ENCODE data around the gene RHEX. TPM values are rescaled to one million over a fixed set of nuclear protein-coding genes. Genes with fewer than 3 reads are reported as not detected.

The RHEX gene
- polyA plus RNA-seq, 1 of the 3 experiments (the other 2 are of a cell fraction): not detected

GRCh38 chr1:206049293-206049692, 3.7 kb upstream of the RHEX start:
- no peaks in the 10 kb centered on the region for H3K9me2 ChIP-seq
- no peak overlapping the region for H3K4me3 ChIP-seq (ENCODE audit: low read depth in 2 of 2, low read length in 1 of 2)
- H3K27me3 ChIP-seq (ENCODE audit: insufficient read depth): peaks cover 11% of the 10 kb centered on the region; the same call in 1 of the 2 replicates
- no peaks in the 10 kb centered on the region for H4K20me1 ChIP-seq (ENCODE audit: insufficient read depth)
- TF ChIP-seq MEF2A (IDR thresholded peaks at IDR 0.05; ENCODE audit: borderline replicate concordance, low read depth) (no peak), GATA2 (CRISPR knock-in tag; IDR thresholded peaks at IDR 0.05) (no peak), ELF1 (IDR thresholded peaks at IDR 0.05) (no peak), JUND (IDR thresholded peaks at IDR 0.05) (no peak), SIN3A (IDR thresholded peaks at IDR 0.05; ENCODE audit: borderline replicate concordance, low read depth, low read length) (no peak), NRF1 (IDR thresholded peaks at IDR 0.05; ENCODE audit: low read depth, low read length) (no peak), FOXJ3 (CRISPR knock-in tag; IDR thresholded peaks at IDR 0.05) (no peak), YY1 (IDR thresholded peaks at IDR 0.05; ENCODE audit: low read depth) (no peak), EZH2phosphoT487 (IDR thresholded peaks at IDR 0.05; ENCODE audit: borderline replicate concordance, low read depth) (no peak), CTCF (IDR thresholded peaks at IDR 0.05) (no peak), RXRA (IDR thresholded peaks at IDR 0.05; ENCODE audit: borderline replicate concordance, low read depth) (no peak), POLR2AphosphoS5 (IDR thresholded peaks at IDR 0.05; ENCODE audit: low read depth, low read length) (no peak)
- H3F3A ChIP-seq (replicated peaks; ENCODE audit: insufficient read depth): no peaks in the 10 kb centered on the region
- POLR2A ChIA-PET: no interaction called here
- no peak overlapping the region for H3K27ac ChIP-seq (ENCODE audit: low read depth in 2 of 2, low read length in 1 of 2)
- no peaks in the 10 kb centered on the region for H3K4me1 ChIP-seq (ENCODE audit: control insufficient read depth in 1 of 2, insufficient read depth in 2 of 2, low read depth in 1 of 2, low read length in 1 of 2)
- H3K79me2 ChIP-seq (ENCODE audit: insufficient read depth): no peaks in the 10 kb centered on the region
- peaks cover 6% of the 10 kb centered on the region; the same call in 1 of the 2 replicates for H3K9me3 ChIP-seq
- DNase-seq: no peak
- no peak overlapping the region for H3K4me2 ChIP-seq
- H2AFZ ChIP-seq (ENCODE audit: low read depth): no peak overlapping the region
- CTCF ChIA-PET: no interaction called here
- H3K9ac ChIP-seq: no peak overlapping the region
- H3K36me3 ChIP-seq (replicated peaks in 1 of 2; ENCODE audit: control insufficient read depth in 1 of 2, insufficient read depth in 2 of 2, low read length in 1 of 2): no peaks in the 10 kb centered on the region

GRCh38 chr1:206049919-206050600, 2.9 kb upstream of the RHEX start:
- CTCF ChIA-PET: no interaction called here
- no peak overlapping the region for H3K4me3 ChIP-seq (ENCODE audit: low read depth in 2 of 2, low read length in 1 of 2)
- H4K20me1 ChIP-seq (ENCODE audit: insufficient read depth): no peaks in the 10 kb centered on the region
- H3F3A ChIP-seq (replicated peaks; ENCODE audit: insufficient read depth): no peaks in the 10 kb centered on the region
- no peak overlapping the region for H3K9ac ChIP-seq
- no peak overlapping the region for H3K27ac ChIP-seq (ENCODE audit: low read depth in 2 of 2, low read length in 1 of 2)
- POLR2A ChIA-PET: no interaction called here
- no peaks in the 10 kb centered on the region for H3K9me2 ChIP-seq
- no peaks in the 10 kb centered on the region for H3K4me1 ChIP-seq (ENCODE audit: control insufficient read depth in 1 of 2, insufficient read depth in 2 of 2, low read depth in 1 of 2, low read length in 1 of 2)
- TF ChIP-seq USF1 (IDR thresholded peaks at IDR 0.05; ENCODE audit: borderline replicate concordance, low read depth) (no peak), GABPA (IDR thresholded peaks at IDR 0.05; ENCODE audit: low read depth) (no peak), GATA2 (CRISPR knock-in tag; IDR thresholded peaks at IDR 0.05) (no peak), SMC3 (IDR thresholded peaks at IDR 0.05; ENCODE audit: low read depth, low read length) (no peak), FOXM1 (IDR thresholded peaks at IDR 0.05; ENCODE audit: low read depth) (no peak), RCOR1 (IDR thresholded peaks at IDR 0.05; ENCODE audit: low read length) (no peak), EZH2phosphoT487 (IDR thresholded peaks at IDR 0.05; ENCODE audit: borderline replicate concordance, low read depth) (no peak), ELF1 (IDR thresholded peaks at IDR 0.05) (no peak), MAX (IDR thresholded peaks at IDR 0.05; ENCODE audit: low read depth) (no peak), FOXJ3 (CRISPR knock-in tag; IDR thresholded peaks at IDR 0.05) (no peak), EP300 (IDR thresholded peaks at IDR 0.05; ENCODE audit: borderline replicate concordance in 1 of 2, low read depth in 1 of 2, low read length in 1 of 2) (no peak), TAF1 (IDR thresholded peaks at IDR 0.05; ENCODE audit: borderline replicate concordance, low read depth, low read length) (no peak), TEAD4 (IDR thresholded peaks at IDR 0.05; ENCODE audit: borderline replicate concordance, insufficient read depth) (no peak), TCF12 (IDR thresholded peaks at IDR 0.05) (no peak)
- peaks cover 11% of the 10 kb centered on the region; the same call in 1 of the 2 replicates for H3K27me3 ChIP-seq (ENCODE audit: insufficient read depth)
- no peaks in the 10 kb centered on the region for H3K36me3 ChIP-seq (replicated peaks in 1 of 2; ENCODE audit: control insufficient read depth in 1 of 2, insufficient read depth in 2 of 2, low read length in 1 of 2)
- H3K79me2 ChIP-seq (ENCODE audit: insufficient read depth): no peaks in the 10 kb centered on the region
- H3K9me3 ChIP-seq: peaks cover 6% of the 10 kb centered on the region; the same call in 1 of the 2 replicates
- 63% methylated on average over 3 of the region's 3 CpGs for WGBS (ENCODE audit: low lambda C conversion rate)
- no peak for DNase-seq
- no peak overlapping the region for H3K4me2 ChIP-seq
- no peak overlapping the region for H2AFZ ChIP-seq (ENCODE audit: low read depth)

Data from SK-N-SH (cell line).